CD14-positive monocyte (primary cell): ENCODE results near the gene VAV1. TPM values are rescaled to one million over a fixed set of nuclear protein-coding genes. Genes with fewer than 3 reads are reported as not detected.

ENCODE experiments used
- DNase-seq, 3 donors: peaks; one replicate each; pipeline ENCODE4 v3.0.0-alpha.2; 2011 to 2022
- H2AFZ ChIP-seq: 2 replicates; pipeline ENCODE4 v1.6.0; 2012; ENCODE audit warnings: mild to moderate bottlenecking, low read depth, low read length, inconsistent platforms; ENCODE audit not compliant: insufficient read depth, poor library complexity, severe bottlenecking
- H3K27ac ChIP-seq, 2 donors: 1 replicate in 1 of 2; 2 replicates in 1 of 2; pipeline ENCODE4 v1.5.1; 2012 to 2013; ENCODE audit warnings: low read length in 2 of 2, control low read depth in 1 of 2, inconsistent platforms in 1 of 2, low read depth in 1 of 2, mild to moderate bottlenecking in 1 of 2
- H3K27me3 ChIP-seq, 2 donors: one replicate each; pipeline versions ENCODE4 v1.6.0 to v1.6.1; 2011 to 2013; ENCODE audit warnings: low read length in 2 of 2; ENCODE audit not compliant: control insufficient read depth in 2 of 2, insufficient read depth in 2 of 2
- H3K36me3 ChIP-seq, 2 donors: replicated peaks in 1 of 2; 1 replicate in 1 of 2; 2 replicates in 1 of 2; pipeline versions ENCODE4 v1.5.1 to v1.6.1; 2012 to 2013; ENCODE audit warnings: low read length in 2 of 2, control low read depth in 1 of 2, inconsistent platforms in 1 of 2, mild to moderate bottlenecking in 1 of 2; ENCODE audit not compliant: insufficient read depth in 2 of 2, control insufficient read depth in 1 of 2
- H3K4me1 ChIP-seq, 2 donors: 1 replicate in 1 of 2; 2 replicates in 1 of 2; pipeline versions ENCODE4 v1.5.1 to v1.6.1; 2012 to 2013; ENCODE audit warnings: low read length in 2 of 2, control low read depth in 1 of 2, inconsistent platforms in 1 of 2, mild to moderate bottlenecking in 1 of 2, moderate library complexity in 1 of 2; ENCODE audit not compliant: insufficient read depth in 2 of 2, control insufficient read depth in 1 of 2
- H3K4me2 ChIP-seq: replicated peaks from 2 replicates; pipeline ENCODE3; 2012; ENCODE audit warnings: low read length, moderate library complexity, mild to moderate bottlenecking; ENCODE audit not compliant: poor library complexity, severe bottlenecking; ENCODE audit errors: extremely low read depth
- H3K4me3 ChIP-seq, 3 experiments: fragments of 200-600 bp in 1 of 3; sonication (generic) in 1 of 3; replicated peaks in 1 of 3; 1 replicate in 2 of 3; 2 replicates in 1 of 3; pipeline ENCODE4 v1.5.1; 2011 to 2013; ENCODE audit warnings: low read length in 3 of 3, mild to moderate bottlenecking in 3 of 3, control low read depth in 2 of 3, low read depth in 2 of 3, inconsistent platforms in 1 of 3, moderate library complexity in 1 of 3
- H3K79me2 ChIP-seq: 2 replicates; pipeline ENCODE4 v1.6.0; 2012; ENCODE audit warnings: mild to moderate bottlenecking, control low read depth, inconsistent platforms, low read length, moderate library complexity; ENCODE audit not compliant: insufficient read depth
- H3K9ac ChIP-seq: 2 replicates; pipeline ENCODE4 v1.6.0; 2017; ENCODE audit warnings: low read length, mild to moderate bottlenecking; ENCODE audit not compliant: insufficient read depth, poor library complexity, severe bottlenecking
- H3K9me3 ChIP-seq, 2 donors: replicated peaks in 1 of 2; 1 replicate in 1 of 2; 2 replicates in 1 of 2; pipeline versions ENCODE4 v1.5.1 to v1.6.1; 2012 to 2013; ENCODE audit warnings: low read length in 2 of 2, control low read depth in 1 of 2; ENCODE audit not compliant: control insufficient read depth in 1 of 2, insufficient read depth in 1 of 2
- H4K20me1 ChIP-seq: 2 replicates; pipeline ENCODE4 v1.6.0; 2012; ENCODE audit warnings: mild to moderate bottlenecking, low read length, control low read depth, moderate library complexity; ENCODE audit not compliant: insufficient read depth
- H3K27ac Mint-ChIP-seq, 7 donors: one replicate each; pipeline ENCODE4 v1.8.0; 2020; ENCODE audit warnings: mild to moderate bottlenecking in 7 of 7, mixed read lengths in 7 of 7, moderate library complexity in 6 of 7, inconsistent platforms in 2 of 7
- H3K27me3 Mint-ChIP-seq, 3 donors: one replicate each; pipeline ENCODE4 v1.8.0; 2021 to 2022; ENCODE audit warnings: low read depth in 3 of 3, mild to moderate bottlenecking in 3 of 3, mixed read lengths in 3 of 3, moderate library complexity in 3 of 3, inconsistent platforms in 1 of 3
- H3K36me3 Mint-ChIP-seq, 2 donors: one replicate each; pipeline ENCODE4 v1.8.0; 2020; ENCODE audit warnings: mixed read lengths in 2 of 2, inconsistent platforms in 1 of 2, mild to moderate bottlenecking in 1 of 2
- H3K4me1 Mint-ChIP-seq: one replicate; pipeline ENCODE4 v1.8.0; 2020; ENCODE audit warnings: mild to moderate bottlenecking, mixed read lengths
- H3K4me3 Mint-ChIP-seq, 2 donors: one replicate each; pipeline ENCODE4 v1.8.0; 2020; ENCODE audit warnings: mild to moderate bottlenecking in 2 of 2, mixed read lengths in 2 of 2, moderate library complexity in 1 of 2
- H3K9me3 Mint-ChIP-seq, 7 donors: one replicate each; pipeline ENCODE4 v1.8.0; 2020 to 2022; ENCODE audit warnings: mixed read lengths in 7 of 7, mild to moderate bottlenecking in 6 of 7, moderate library complexity in 6 of 7, inconsistent platforms in 2 of 7
- CTCF ChIP-seq: fragments of 200-600 bp; IDR thresholded peaks from one replicate; pipeline ENCODE4 v1.8.0; 2022; ENCODE audit warnings: antibody characterized with exemption, mild to moderate bottlenecking
- WGBS: methylation state at CpG from one replicate; pipeline ENCODE4 v1.1.5; 2013; ENCODE audit warnings: missing lambda C conversion rate; ENCODE audit not compliant: insufficient coverage; 5-methylcytosine and 5-hydroxymethylcytosine counted together
- intact Hi-C, 2 donors: fragments of 100-400 bp; cut with micrococcal nuclease; formaldehyde crosslinking; loops; one replicate each; pipeline versions ENCODE4 v1.15.0 to v1.15.1; 2023
- polyA plus RNA-seq, 3 donors: library from polyadenylated mRNA; depleted of rRNA in 1 of 3; unstranded in 2 of 3; stranded (reverse) in 1 of 3; fragments of 300-500 nt in 2 of 3; fragments of >200 nt in 1 of 3; fragmentation: Illumina TruSeq in 2 of 3; gene quantifications; 1 replicate in 2 of 3; 2 replicates in 1 of 3; pipeline ENCODE4 v1.2.3, GENCODE V29; 2012 to 2021

Gene VAV1
- polyA plus RNA-seq, 3 donors = 21.3 to 81.2 (median 30.2) TPM

GRCh38 chr19:6808494-6808893, 36.0 kb downstream of the VAV1 start:
- Mint-ChIP-seq H3K4me1 (peaks cover 29% of the 10 kb centered on the region), H3K27me3 (no peaks in the 10 kb centered on the region), H3K27ac (no peak overlapping the region), H3K9me3 (peaks cover 0 to 8% (median 2%) of the 10 kb centered on the region in 7 donors), H3K36me3 (peaks cover 30 to 51% of the 10 kb centered on the region in 2 donors), H3K4me3 (no peak overlapping the region)
- Histone ChIP-seq H3K27ac (no peak overlapping the region), H3K9me3 (no peaks in the 10 kb centered on the region), H2AFZ (no peak overlapping the region), H3K4me3 (no peak overlapping the region), H3K27me3 (no peaks in the 10 kb centered on the region), H3K36me3 (peaks cover 4 to 35% of the 10 kb centered on the region in 2 donors), H4K20me1 (peaks cover 100% of the 10 kb centered on the region), H3K9ac (no peak overlapping the region), H3K4me1 (peaks cover 12 to 14% of the 10 kb centered on the region in 2 donors), H3K4me2 (no peak overlapping the region), H3K79me2 (peaks cover 100% of the 10 kb centered on the region)
- WGBS = 100% methylated on average over 1 of the region's 1 CpG
- TF ChIP-seq CTCF = no peak
- intact Hi-C loops = loop anchor here in 1 of 2 donors (5.0 kb wide), 1 partner anchor 41 kb away; the partner anchor contains the start of gene SH2D3A
- no peak for DNase-seq

GRCh38 chr19:6809262-6809661, 36.8 kb downstream of the VAV1 start:
- peaks cover 100% of the 10 kb centered on the region for H3K79me2 ChIP-seq
- H3K27ac ChIP-seq = no peak overlapping the region

More at GRCh38 chr19:6809262-6809661, 36.8 kb downstream of the VAV1 start:
- Histone ChIP-seq H3K9ac (no peak overlapping the region), H3K4me2 (no peak overlapping the region), H3K27me3 (no peaks in the 10 kb centered on the region), H3K4me1 (peaks cover 13 to 14% of the 10 kb centered on the region in 2 donors), H4K20me1 (peaks cover 100% of the 10 kb centered on the region), H3K4me3 (no peak overlapping the region), H3K36me3 (peaks cover 4 to 35% of the 10 kb centered on the region in 2 donors), H3K9me3 (no peaks in the 10 kb centered on the region), H2AFZ (no peak overlapping the region)
- intact Hi-C loops = loop anchor here in 1 of 2 donors (5.0 kb wide), 1 partner anchor 42 kb away; the partner anchor contains the start of gene SH2D3A
- H3K4me1 Mint-ChIP-seq = peaks cover 31% of the 10 kb centered on the region
- H3K9me3 Mint-ChIP-seq = peaks cover 0 to 8% (median 2%) of the 10 kb centered on the region in 7 donors
- TF ChIP-seq CTCF = no peak
- H3K36me3 Mint-ChIP-seq = peaks cover 27 to 51% of the 10 kb centered on the region in 2 donors
- DNase-seq = no peak
- peak overlapping the region in 3 of 7 donors; percentile 16 to 84 (median 40) for H3K27ac Mint-ChIP-seq
- 96% methylated on average over 3 of the region's 4 CpGs for WGBS
- no peaks in the 10 kb centered on the region for H3K27me3 Mint-ChIP-seq
- H3K4me3 Mint-ChIP-seq = no peak overlapping the region
